Neural crest cell (in vitro differentiated cells): ENCODE results near the gene LONP2. TPM values are rescaled to one million over a fixed set of nuclear protein-coding genes. Genes with fewer than 3 reads are reported as not detected.

ENCODE experiments used
- DNase-seq: peaks from one replicate; pipeline ENCODE4 v3.0.0; 2021; ENCODE audit warnings: low read depth, mixed read lengths, low spot score
- H3K27ac Mint-ChIP-seq: one replicate; pipeline ENCODE4 v1.8.0; 2021; ENCODE audit warnings: mild to moderate bottlenecking, mixed read lengths; ENCODE audit not compliant: unreplicated experiment
- H3K27me3 Mint-ChIP-seq: 2 replicates; pipeline ENCODE4 v1.8.0; 2021; ENCODE audit warnings: low read depth, mild to moderate bottlenecking, mixed read lengths
- H3K36me3 Mint-ChIP-seq: 2 replicates; pipeline ENCODE4 v1.8.0; 2021; ENCODE audit warnings: low read depth, mild to moderate bottlenecking, mixed read lengths
- H3K4me1 Mint-ChIP-seq: 2 replicates; pipeline ENCODE4 v1.8.0; 2021; ENCODE audit warnings: mixed read lengths
- H3K4me3 Mint-ChIP-seq: one replicate; pipeline ENCODE4 v1.8.0; 2021; ENCODE audit warnings: mild to moderate bottlenecking, mixed read lengths
- H3K9me3 Mint-ChIP-seq: 2 replicates; pipeline ENCODE4 v1.8.0; 2021; ENCODE audit warnings: mixed read lengths
- CTCF ChIP-seq: fragments of 200-600 bp; sonication (generic); conservative IDR thresholded peaks from 2 replicates; pipeline ENCODE4 v1.5.0; 2021; ENCODE audit warnings: antibody characterized with exemption, mild to moderate bottlenecking
- total RNA-seq: library from RNA; stranded (reverse); gene quantifications from 2 replicates; pipeline ENCODE4 v1.2.1, GENCODE V29; 2021

LONP2 gene
- total RNA-seq, 1 donor from 2014 or later = 42.4 TPM

- Mint-ChIP-seq H3K9me3 (no peaks in the 10 kb centered on the region), H3K27me3 (peaks cover 3% of the 10 kb centered on the region), H3K27ac (no peak overlapping the region), H3K4me1 (no peaks in the 10 kb centered on the region), H3K4me3 (no peak overlapping the region), H3K36me3 (no peaks in the 10 kb centered on the region)
- peak; percentile 51 for TF ChIP-seq CTCF
- peak; percentile 28 for DNase-seq
Observed at GRCh38 chr16:48231727-48232492, 12.2 kb upstream of the LONP2 start.

- no peak for DNase-seq
- H3K9me3 Mint-ChIP-seq = no peaks in the 10 kb centered on the region
- H3K4me3 Mint-ChIP-seq = no peak overlapping the region
- peaks cover 3% of the 10 kb centered on the region for H3K27me3 Mint-ChIP-seq
- no peaks in the 10 kb centered on the region for H3K36me3 Mint-ChIP-seq
- H3K27ac Mint-ChIP-seq = no peak overlapping the region
- H3K4me1 Mint-ChIP-seq = no peaks in the 10 kb centered on the region
- no peak for TF ChIP-seq CTCF
Observed at GRCh38 chr16:48232493-48233040, 11.5 kb upstream of the LONP2 start.

- H3K4me1 Mint-ChIP-seq = no peaks in the 10 kb centered on the region
- H3K27me3 Mint-ChIP-seq = peaks cover 5% of the 10 kb centered on the region
- DNase-seq = no peak
- H3K4me3 Mint-ChIP-seq = no peak overlapping the region
- H3K36me3 Mint-ChIP-seq = no peaks in the 10 kb centered on the region
- no peaks in the 10 kb centered on the region for H3K9me3 Mint-ChIP-seq
- no peak overlapping the region for H3K27ac Mint-ChIP-seq
- TF ChIP-seq CTCF = no peak
Observed at GRCh38 chr16:48234630-48235029, 9.5 kb upstream of the LONP2 start.

GRCh38 chr16:48235058-48235555 is 9.0 kb upstream of the LONP2 start:
- TF ChIP-seq CTCF = no peak
- Mint-ChIP-seq H3K27me3 (peaks cover 5% of the 10 kb centered on the region), H3K4me1 (no peaks in the 10 kb centered on the region), H3K27ac (no peak overlapping the region), H3K36me3 (no peaks in the 10 kb centered on the region), H3K4me3 (no peak overlapping the region), H3K9me3 (peaks cover 5% of the 10 kb centered on the region)
- DNase-seq = no peak

- H3K4me3 Mint-ChIP-seq = no peak overlapping the region
- peaks cover 6% of the 10 kb centered on the region for H3K9me3 Mint-ChIP-seq
- no peak for TF ChIP-seq CTCF
- DNase-seq = no peak
- H3K27ac Mint-ChIP-seq = no peak overlapping the region
- H3K4me1 Mint-ChIP-seq = no peaks in the 10 kb centered on the region
- H3K27me3 Mint-ChIP-seq = peaks cover 5% of the 10 kb centered on the region
- H3K36me3 Mint-ChIP-seq = no peaks in the 10 kb centered on the region
Observed at GRCh38 chr16:48235556-48236136, 8.5 kb upstream of the LONP2 start.
